Neural progenitor cell (in vitro differentiated cells): ENCODE results near the gene CUL7. TPM values are rescaled to one million over a fixed set of nuclear protein-coding genes. Genes with fewer than 3 reads are reported as not detected.
A peak's percentile ranks its signal among the peaks of the same experiment; 100 is the strongest.

ENCODE experiments used
- DNase-seq: peaks from one replicate; pipeline ENCODE4 v3.0.0-alpha.2; 2016; ENCODE audit warnings: low spot score
- H2AFZ ChIP-seq: fragments of 200-600 bp; sonication (generic); replicated peaks from 2 replicates; pipeline ENCODE4 v1.6.1; 2016; ENCODE audit warnings: antibody characterized with exemption
- H3F3A ChIP-seq: fragments of 200-600 bp; sonication (generic); 2 replicates; pipeline ENCODE4 v1.6.1; 2016; ENCODE audit warnings: antibody characterized with exemption, low read depth
- H3K27ac ChIP-seq: fragments of 200-600 bp; sonication (generic); 2 replicates; pipeline ENCODE4 v1.5.1; 2016; ENCODE audit warnings: mild to moderate bottlenecking
- H3K27me3 ChIP-seq: fragments of 200-600 bp; sonication (generic); 2 replicates; pipeline ENCODE4 v1.6.1; 2016; ENCODE audit warnings: mild to moderate bottlenecking, moderate library complexity
- H3K36me3 ChIP-seq: fragments of 200-600 bp; sonication (generic); 2 replicates; pipeline ENCODE4 v1.5.1; 2016
- H3K4me1 ChIP-seq: fragments of 200-600 bp; sonication (generic); 2 replicates; pipeline ENCODE4 v1.6.1; 2016; ENCODE audit warnings: mixed run types
- H3K4me2 ChIP-seq: fragments of 200-600 bp; sonication (generic); 2 replicates; pipeline ENCODE4 v1.6.1; 2016
- H3K4me3 ChIP-seq: fragments of 200-600 bp; sonication (generic); 2 replicates; pipeline ENCODE4 v1.5.1; 2016
- H3K79me2 ChIP-seq: fragments of 200-600 bp; sonication (generic); 2 replicates; pipeline ENCODE4 v1.6.1; 2016; ENCODE audit warnings: low read depth
- H3K9ac ChIP-seq: fragments of 200-600 bp; sonication (generic); 2 replicates; pipeline ENCODE4 v1.6.1; 2016
- H3K9me3 ChIP-seq: fragments of 200-600 bp; sonication (generic); 2 replicates; pipeline ENCODE4 v1.5.1; 2016; ENCODE audit warnings: low read depth
- H4K20me1 ChIP-seq: fragments of 200-600 bp; sonication (generic); 2 replicates; pipeline ENCODE4 v1.6.1; 2016; ENCODE audit warnings: low read depth
- H3K27ac Mint-ChIP-seq: 3 replicates; pipeline ENCODE4 v1.8.0; 2021; ENCODE audit warnings: mixed read lengths
- H3K27me3 Mint-ChIP-seq: 2 replicates; pipeline ENCODE4 v1.8.0; 2022; ENCODE audit warnings: low read depth, mild to moderate bottlenecking, inconsistent platforms, moderate library complexity, mixed read lengths; ENCODE audit not compliant: insufficient read depth
- H3K36me3 Mint-ChIP-seq: 3 replicates; pipeline ENCODE4 v1.8.0; 2021; ENCODE audit warnings: mixed read lengths
- H3K4me1 Mint-ChIP-seq: 3 replicates; pipeline ENCODE4 v1.8.0; 2021; ENCODE audit warnings: mixed read lengths
- H3K4me3 Mint-ChIP-seq: 3 replicates; pipeline ENCODE4 v1.8.0; 2021; ENCODE audit warnings: mild to moderate bottlenecking, moderate library complexity, mixed read lengths
- H3K9me3 Mint-ChIP-seq: 3 replicates; pipeline ENCODE4 v1.8.0; 2020; ENCODE audit warnings: mixed read lengths
- EZH2 ChIP-seq: fragments of 200-600 bp; sonication (generic); IDR thresholded peaks from 2 replicates; pipeline ENCODE4 v1.6.1; 2017; ENCODE audit warnings: antibody characterized with exemption, mild to moderate bottlenecking, moderate library complexity
- EZH2phosphoT487 ChIP-seq: fragments of 200-600 bp; sonication (generic); IDR thresholded peaks from 2 replicates; pipeline ENCODE4 v1.6.1; 2017; ENCODE audit warnings: antibody characterized with exemption
- total RNA-seq: library from RNA; depleted of rRNA; stranded (reverse); fragments of >200 nt; gene quantifications from 2 replicates; pipeline ENCODE4 v1.2.3, GENCODE V29; 2015; ENCODE audit warnings: low replicate concordance
- TF ChIP-seq, protein P1 (sequence below): fragments of 200-600 bp; sonication (generic); IDR thresholded peaks from 2 replicates; pipeline ENCODE4 v1.5.1; 2017; ENCODE audit warnings: antibody characterized with exemption, mild to moderate bottlenecking

Gene CUL7
- total RNA-seq, 1 donor from 2014 or later, result 23.1 TPM

DNA sequence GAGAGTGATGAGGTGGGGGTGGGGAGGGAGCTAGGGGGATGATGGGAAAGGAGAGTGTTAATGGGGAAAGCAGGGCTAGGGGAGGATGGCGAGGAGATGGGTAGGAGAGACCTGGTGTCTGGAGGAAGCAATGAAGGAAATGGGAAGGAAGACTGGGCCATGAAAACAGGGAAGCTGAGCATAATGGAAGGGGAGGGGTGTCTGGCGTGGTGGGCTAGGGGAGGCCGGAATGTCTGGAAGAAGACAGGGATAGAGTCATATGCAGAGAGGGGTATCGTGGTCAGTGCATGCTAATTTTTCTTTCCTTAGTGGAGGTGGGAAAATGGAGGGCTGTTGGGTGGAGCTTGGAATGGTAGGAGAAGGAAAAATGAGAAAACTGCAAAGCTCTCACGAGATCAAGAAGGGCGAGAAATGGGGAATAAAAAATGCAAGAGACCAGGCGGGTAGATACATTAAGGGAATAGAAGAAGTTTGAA lies 39.2 kb downstream of the CUL7 start:
- H3K9ac ChIP-seq, result peak overlapping the region; percentile 47
- H3K9me3 ChIP-seq, result no peaks in the 10 kb centered on the region
- H3K27ac ChIP-seq, result no peak overlapping the region
- H3K36me3 Mint-ChIP-seq, result peaks cover 14% of the 10 kb centered on the region
- DNase-seq, result no peak
- H3K4me3 Mint-ChIP-seq, result peak overlapping the region; percentile 95
- H2AFZ ChIP-seq, result peak overlapping the region; percentile 61
- peaks cover 16% of the 10 kb centered on the region for H3F3A ChIP-seq
- peak overlapping the region; percentile 82 for H3K4me3 ChIP-seq
- peak overlapping the region; percentile 84 for H3K4me2 ChIP-seq
- H3K4me1 Mint-ChIP-seq, result peaks cover 32% of the 10 kb centered on the region
- peaks cover 18% of the 10 kb centered on the region for H3K4me1 ChIP-seq
- peaks cover 3% of the 10 kb centered on the region for H3K27me3 Mint-ChIP-seq
- peak overlapping the region; percentile 30 for H3K27ac Mint-ChIP-seq
- H3K79me2 ChIP-seq, result peaks cover 59% of the 10 kb centered on the region
- peaks cover 16% of the 10 kb centered on the region for H4K20me1 ChIP-seq
- H3K36me3 ChIP-seq, result no peaks in the 10 kb centered on the region
- no peaks in the 10 kb centered on the region for H3K27me3 ChIP-seq
- no peaks in the 10 kb centered on the region for H3K9me3 Mint-ChIP-seq
- TF ChIP-seq EZH2phosphoT487 (no peak), EZH2 (no peak)
- TF ChIP-seq, protein P1, sequence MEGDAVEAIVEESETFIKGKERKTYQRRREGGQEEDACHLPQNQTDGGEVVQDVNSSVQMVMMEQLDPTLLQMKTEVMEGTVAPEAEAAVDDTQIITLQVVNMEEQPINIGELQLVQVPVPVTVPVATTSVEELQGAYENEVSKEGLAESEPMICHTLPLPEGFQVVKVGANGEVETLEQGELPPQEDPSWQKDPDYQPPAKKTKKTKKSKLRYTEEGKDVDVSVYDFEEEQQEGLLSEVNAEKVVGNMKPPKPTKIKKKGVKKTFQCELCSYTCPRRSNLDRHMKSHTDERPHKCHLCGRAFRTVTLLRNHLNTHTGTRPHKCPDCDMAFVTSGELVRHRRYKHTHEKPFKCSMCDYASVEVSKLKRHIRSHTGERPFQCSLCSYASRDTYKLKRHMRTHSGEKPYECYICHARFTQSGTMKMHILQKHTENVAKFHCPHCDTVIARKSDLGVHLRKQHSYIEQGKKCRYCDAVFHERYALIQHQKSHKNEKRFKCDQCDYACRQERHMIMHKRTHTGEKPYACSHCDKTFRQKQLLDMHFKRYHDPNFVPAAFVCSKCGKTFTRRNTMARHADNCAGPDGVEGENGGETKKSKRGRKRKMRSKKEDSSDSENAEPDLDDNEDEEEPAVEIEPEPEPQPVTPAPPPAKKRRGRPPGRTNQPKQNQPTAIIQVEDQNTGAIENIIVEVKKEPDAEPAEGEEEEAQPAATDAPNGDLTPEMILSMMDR, result no peak

GRCh38 chr6:43013843-43014433 lies 39.7 kb downstream of the CUL7 start, which contains the start of the genes KLHDC3 and MEA1:
TSS of gene KLHDC3 (plus strand) at chr6:43014249. CDS start at chr6:43017193, 2,944 bp downstream.
TSS of gene MEA1 (minus strand) at chr6:43013946. CDS start at chr6:43013813, 133 bp downstream.
- peaks cover 59% of the 10 kb centered on the region for H3K79me2 ChIP-seq
- no peak within 1 kb of the TSS for H3K27ac ChIP-seq
- Mint-ChIP-seq H3K9me3 (no peaks in the 10 kb centered on the region), H3K4me1 (peaks cover 32% of the 10 kb centered on the region), H3K27ac (peak within 1 kb of the TSS; percentile 84), H3K27me3 (peaks cover 4% of the 10 kb centered on the region), H3K36me3 (peaks cover 14% of the 10 kb centered on the region), H3K4me3 (peak within 1 kb of the TSS; percentile 95)
- H3K4me2 ChIP-seq, result peak within 1 kb of the TSS; percentile 89
- H3K4me1 ChIP-seq, result peaks cover 18% of the 10 kb centered on the region
- peaks cover 13% of the 10 kb centered on the region for H3F3A ChIP-seq
- peak within 1 kb of the TSS; percentile 74 for H3K9ac ChIP-seq
- no peaks in the 10 kb centered on the region for H3K36me3 ChIP-seq
- TF ChIP-seq EZH2phosphoT487, result no peak
- TF ChIP-seq, protein P1, result no peak
- no peak for TF ChIP-seq EZH2
- no peaks in the 10 kb centered on the region for H3K9me3 ChIP-seq
- peak; percentile 100 for DNase-seq
- H3K27me3 ChIP-seq, result no peaks in the 10 kb centered on the region
- peaks cover 16% of the 10 kb centered on the region for H4K20me1 ChIP-seq
- H2AFZ ChIP-seq, result peak within 1 kb of the TSS; percentile 61
- peak within 1 kb of the TSS; percentile 82 for H3K4me3 ChIP-seq

DNA sequence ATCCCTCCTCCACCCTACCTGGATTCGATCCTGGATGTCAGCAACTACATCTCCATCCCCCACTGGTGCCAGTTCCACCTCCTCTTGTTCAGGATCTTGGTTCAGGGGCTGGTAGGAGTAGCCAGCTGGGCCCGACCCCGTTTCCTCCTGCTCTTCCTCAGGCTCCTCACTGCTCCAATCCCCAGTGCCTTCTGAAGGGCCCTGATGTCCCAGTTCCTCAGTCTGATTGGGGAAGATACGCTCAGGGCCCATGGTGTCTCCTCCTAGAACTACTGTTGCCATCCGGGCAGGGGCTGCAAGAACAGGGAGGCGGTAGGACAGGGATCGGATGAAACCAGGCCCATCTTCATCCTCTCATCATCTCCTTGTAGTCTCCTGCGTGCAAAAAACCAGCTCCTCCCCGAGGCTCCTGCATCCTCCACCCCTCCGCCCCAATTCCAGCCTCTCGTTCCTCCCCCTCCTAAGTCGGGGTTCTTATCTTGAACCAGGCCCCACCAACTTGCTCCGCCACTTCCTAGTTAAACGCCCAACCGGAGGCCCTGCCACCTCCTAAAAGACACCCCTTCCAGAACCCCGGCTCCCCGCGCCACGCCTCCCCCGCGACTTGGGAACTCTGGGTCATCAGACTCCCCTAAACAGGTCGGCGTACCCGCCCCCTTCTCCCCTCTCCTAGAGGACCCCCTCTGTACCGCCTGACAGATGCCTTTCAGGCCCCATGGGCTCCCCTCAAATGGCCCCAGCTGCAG lies 40.4 kb downstream of the CUL7 start:
- peak overlapping the region; percentile 82 for H3K4me3 ChIP-seq
- Mint-ChIP-seq H3K4me3 (peak overlapping the region; percentile 95), H3K27ac (peak overlapping the region; percentile 84), H3K27me3 (peaks cover 4% of the 10 kb centered on the region), H3K4me1 (peaks cover 32% of the 10 kb centered on the region), H3K9me3 (no peaks in the 10 kb centered on the region), H3K36me3 (peaks cover 18% of the 10 kb centered on the region)
- peak overlapping the region; percentile 52 for H2AFZ ChIP-seq
- H3K27ac ChIP-seq, result no peak overlapping the region
- H4K20me1 ChIP-seq, result peaks cover 16% of the 10 kb centered on the region
- H3K79me2 ChIP-seq, result peaks cover 59% of the 10 kb centered on the region
- no peaks in the 10 kb centered on the region for H3K27me3 ChIP-seq
- DNase-seq, result no peak
- H3K9ac ChIP-seq, result peak overlapping the region; percentile 74
- H3F3A ChIP-seq, result peaks cover 13% of the 10 kb centered on the region
- no peaks in the 10 kb centered on the region for H3K9me3 ChIP-seq
- peak overlapping the region; percentile 89 for H3K4me2 ChIP-seq
- no peak for TF ChIP-seq EZH2
- no peak for TF ChIP-seq EZH2phosphoT487
- TF ChIP-seq, protein P1, result no peak
- H3K36me3 ChIP-seq, result no peaks in the 10 kb centered on the region
- H3K4me1 ChIP-seq, result peaks cover 18% of the 10 kb centered on the region
